ENCODE data around the gene ZSCAN2. TPM values are rescaled to one million over a fixed set of nuclear protein-coding genes. Genes with fewer than 3 reads are reported as not detected.

The ZSCAN2 gene
- total RNA-seq, 1 experiment from 2014 or later = 9.7 TPM

- no peak overlapping the region for H3K27ac ChIP-seq
- no peak for TF ChIP-seq CTCF (conservative IDR thresholded peaks at IDR 0.05)
- no peak for TF ChIP-seq EZH2 (IDR thresholded peaks at IDR 0.05; ENCODE audit: low read depth)
- no peaks in the 10 kb centered on the region for H3K36me3 ChIP-seq (ENCODE audit: low read depth)
- no peaks in the 10 kb centered on the region for H3K4me1 ChIP-seq (replicated peaks; ENCODE audit: insufficient read depth)
- no peaks in the 10 kb centered on the region for H3K9me3 ChIP-seq (ENCODE audit: insufficient read depth, low read depth)
- POLR2A ChIA-PET (ENCODE audit: unreplicated experiment) = no interaction called here
- no peaks in the 10 kb centered on the region for H3K79me2 ChIP-seq (ENCODE audit: low read depth)
- intact Hi-C loops (cut with micrococcal nuclease; ENCODE audit: unreplicated experiment) = no loop called here
- no peak for DNase-seq
- no peaks in the 10 kb centered on the region for H3K9me2 ChIP-seq (ENCODE audit: insufficient read depth)
- no peaks in the 10 kb centered on the region for H3K27me3 ChIP-seq (ENCODE audit: insufficient read depth, low read depth)
- H2AFZ ChIP-seq = no peak overlapping the region
- CTCF ChIA-PET = no interaction called here
- no TSS peak for BruUV-seq (replicated peaks)
- H3K4me3 ChIP-seq = no peak overlapping the region
- H3F3A ChIP-seq (ENCODE audit: insufficient read depth, low read depth) = no peaks in the 10 kb centered on the region
- no peaks in the 10 kb centered on the region for H4K20me1 ChIP-seq (ENCODE audit: insufficient read depth)
- no peak overlapping the region for H3K4me2 ChIP-seq
These were observed 8.0 kb downstream of the ZSCAN2 start for GRCh38 chr15:84608707-84609284.

- intact Hi-C loops (cut with micrococcal nuclease; ENCODE audit: unreplicated experiment) = no loop called here
- H3K36me3 ChIP-seq (ENCODE audit: low read depth) = no peaks in the 10 kb centered on the region
- BruUV-seq (replicated peaks) = no TSS peak
- ChIA-PET CTCF (interaction anchor here (0.7 kb wide), 1 partner anchor 37 kb away, joined by 3 read pairs; no protein-coding TSS in a partner anchor), POLR2A (ENCODE audit: unreplicated experiment) (no interaction called here)
- no peaks in the 10 kb centered on the region for H3K9me3 ChIP-seq (ENCODE audit: insufficient read depth, low read depth)
- H3K79me2 ChIP-seq (ENCODE audit: low read depth) = no peaks in the 10 kb centered on the region
- no peaks in the 10 kb centered on the region for H3K27me3 ChIP-seq (ENCODE audit: insufficient read depth, low read depth)
- TF ChIP-seq CTCF (conservative IDR thresholded peaks at IDR 0.05) = no peak
- TF ChIP-seq EZH2 (IDR thresholded peaks at IDR 0.05; ENCODE audit: low read depth) = no peak
- H3K4me1 ChIP-seq (replicated peaks; ENCODE audit: insufficient read depth) = no peaks in the 10 kb centered on the region
- H3K4me3 ChIP-seq = no peak overlapping the region
- no peak overlapping the region for H3K27ac ChIP-seq
- H4K20me1 ChIP-seq (ENCODE audit: insufficient read depth) = no peaks in the 10 kb centered on the region
- H3K4me2 ChIP-seq = no peak overlapping the region
- DNase-seq = no peak
- no peaks in the 10 kb centered on the region for H3F3A ChIP-seq (ENCODE audit: insufficient read depth, low read depth)
- no peaks in the 10 kb centered on the region for H3K9me2 ChIP-seq (ENCODE audit: insufficient read depth)
- no peak overlapping the region for H2AFZ ChIP-seq
These were observed 9.2 kb downstream of the ZSCAN2 start for GRCh38 chr15:84609818-84610525.

GRCh38 chr15:84611631-84612030 lies 10.8 kb downstream of the ZSCAN2 start:
- H3K4me1 ChIP-seq (replicated peaks; ENCODE audit: insufficient read depth) = no peaks in the 10 kb centered on the region
- H3K79me2 ChIP-seq (ENCODE audit: low read depth) = no peaks in the 10 kb centered on the region
- no peak overlapping the region for H3K4me2 ChIP-seq
- H3K27me3 ChIP-seq (ENCODE audit: insufficient read depth, low read depth) = no peaks in the 10 kb centered on the region
- no peak overlapping the region for H3K4me3 ChIP-seq
- POLR2A ChIA-PET (ENCODE audit: unreplicated experiment) = no interaction called here
- no peaks in the 10 kb centered on the region for H4K20me1 ChIP-seq (ENCODE audit: insufficient read depth)
- H3K9me2 ChIP-seq (ENCODE audit: insufficient read depth) = no peaks in the 10 kb centered on the region
- no TSS peak for BruUV-seq (replicated peaks)
- no peaks in the 10 kb centered on the region for H3K9me3 ChIP-seq (ENCODE audit: insufficient read depth, low read depth)
- CTCF ChIA-PET = interaction anchor here (0.7 kb wide), 1 partner anchor 383 kb away, joined by 3 read pairs; no protein-coding TSS in a partner anchor
- no peak overlapping the region for H3K27ac ChIP-seq
- TF ChIP-seq CTCF (conservative IDR thresholded peaks at IDR 0.05) (no peak), EZH2 (IDR thresholded peaks at IDR 0.05; ENCODE audit: low read depth) (no peak)
- no peak for DNase-seq
- no peaks in the 10 kb centered on the region for H3F3A ChIP-seq (ENCODE audit: insufficient read depth, low read depth)
- intact Hi-C loops (cut with micrococcal nuclease; ENCODE audit: unreplicated experiment) = no loop called here
- no peaks in the 10 kb centered on the region for H3K36me3 ChIP-seq (ENCODE audit: low read depth)
- no peak overlapping the region for H2AFZ ChIP-seq
